Measurements from ENCODE around the gene YRDC. TPM values are rescaled to one million over a fixed set of nuclear protein-coding genes. Genes with fewer than 3 reads are reported as not detected.
A peak's percentile ranks its signal among the peaks of the same experiment; 100 is the strongest.

YRDC gene, protein sequence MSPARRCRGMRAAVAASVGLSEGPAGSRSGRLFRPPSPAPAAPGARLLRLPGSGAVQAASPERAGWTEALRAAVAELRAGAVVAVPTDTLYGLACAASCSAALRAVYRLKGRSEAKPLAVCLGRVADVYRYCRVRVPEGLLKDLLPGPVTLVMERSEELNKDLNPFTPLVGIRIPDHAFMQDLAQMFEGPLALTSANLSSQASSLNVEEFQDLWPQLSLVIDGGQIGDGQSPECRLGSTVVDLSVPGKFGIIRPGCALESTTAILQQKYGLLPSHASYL
- total RNA-seq (2014; rRNA removed; shearing (Covaris generic)), result 86.3 and 89.0 TPM in 2 replicates

- DNase-seq (ENCODE audit: low read depth), result peak; percentile 97
Observed at GRCh38 chr1:37807555-37808368, at the start of gene YRDC, which contains the start of gene C1orf122. YRDC (minus strand) TSS chr1:37808208; CDS start chr1:37808180, 28 bp downstream. C1orf122 (plus strand) TSS chr1:37807790; CDS start chr1:37808405, 615 bp downstream.

DNA sequence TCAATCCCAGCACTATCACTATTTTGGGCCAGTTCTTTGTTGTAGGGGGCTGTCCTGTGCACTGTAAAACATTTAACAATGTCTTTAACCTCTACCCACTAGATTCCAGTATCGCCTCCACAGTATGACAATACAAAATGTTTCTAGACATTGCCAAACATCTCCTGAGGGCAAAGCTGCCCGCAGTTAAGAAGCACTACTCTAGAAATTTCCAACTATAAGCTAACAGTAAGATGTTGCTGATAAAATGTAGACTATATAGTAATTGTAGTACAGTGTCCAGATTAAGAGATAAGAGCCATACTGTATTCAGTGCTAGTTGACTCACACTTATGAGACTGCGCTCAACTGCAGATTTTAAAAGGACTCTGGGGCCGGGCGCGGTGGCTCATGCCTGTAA, 46.4 kb upstream of the YRDC start:
- no peak for DNase-seq (ENCODE audit: low read depth)

GRCh38 chr1:37853157-37853556, 45.1 kb upstream of the YRDC start:
- no peak for DNase-seq (ENCODE audit: low read depth)

DNA sequence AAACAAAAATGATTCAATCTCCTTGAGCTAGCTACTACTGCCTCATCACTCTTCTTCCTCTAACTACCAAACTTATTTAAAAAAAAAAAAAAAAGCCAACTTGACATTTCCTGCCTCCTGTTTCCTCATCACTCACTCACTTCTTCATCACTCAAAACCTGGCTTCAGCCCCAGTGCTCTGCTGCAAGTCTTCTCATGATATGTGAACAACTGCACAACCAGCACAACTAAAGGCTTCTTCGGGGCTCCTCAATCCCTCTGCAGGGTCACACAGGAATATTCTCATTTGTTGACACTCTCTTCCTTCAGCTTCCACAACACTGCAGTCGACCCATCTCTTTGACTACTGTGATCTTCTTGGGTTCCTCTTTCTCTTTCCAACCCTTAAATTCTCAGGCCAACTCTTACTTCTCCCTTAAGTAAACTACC, 43.8 kb upstream of the YRDC start:
- no peak for DNase-seq (ENCODE audit: low read depth)

DNA sequence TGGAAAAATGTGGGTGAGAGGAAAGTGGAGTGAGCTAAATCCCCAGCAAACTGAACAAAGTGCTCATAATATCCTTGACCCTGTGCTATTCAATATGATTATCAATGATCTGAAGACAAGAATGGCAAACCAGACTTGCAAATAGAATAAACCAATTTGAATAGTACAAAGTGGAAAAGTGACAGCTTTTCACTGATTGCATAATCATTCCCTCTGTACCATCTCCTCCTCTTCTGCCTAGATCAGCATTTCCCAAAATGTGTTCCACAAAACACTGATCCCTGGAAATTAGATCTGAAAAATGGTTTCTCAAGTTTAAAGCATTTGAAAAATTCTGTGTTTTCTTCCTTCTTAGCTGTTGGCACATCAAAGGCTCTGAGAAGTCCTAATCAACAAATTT, 43.3 kb upstream of the YRDC start:
- no peak for DNase-seq (ENCODE audit: low read depth)

GRCh38 chr1:37850352-37850955, 42.4 kb upstream of the YRDC start:
- no peak for DNase-seq (ENCODE audit: low read depth)

GRCh38 chr1:37849480-37849879, 41.5 kb upstream of the YRDC start:
- DNase-seq (ENCODE audit: low read depth), result no peak

DNA sequence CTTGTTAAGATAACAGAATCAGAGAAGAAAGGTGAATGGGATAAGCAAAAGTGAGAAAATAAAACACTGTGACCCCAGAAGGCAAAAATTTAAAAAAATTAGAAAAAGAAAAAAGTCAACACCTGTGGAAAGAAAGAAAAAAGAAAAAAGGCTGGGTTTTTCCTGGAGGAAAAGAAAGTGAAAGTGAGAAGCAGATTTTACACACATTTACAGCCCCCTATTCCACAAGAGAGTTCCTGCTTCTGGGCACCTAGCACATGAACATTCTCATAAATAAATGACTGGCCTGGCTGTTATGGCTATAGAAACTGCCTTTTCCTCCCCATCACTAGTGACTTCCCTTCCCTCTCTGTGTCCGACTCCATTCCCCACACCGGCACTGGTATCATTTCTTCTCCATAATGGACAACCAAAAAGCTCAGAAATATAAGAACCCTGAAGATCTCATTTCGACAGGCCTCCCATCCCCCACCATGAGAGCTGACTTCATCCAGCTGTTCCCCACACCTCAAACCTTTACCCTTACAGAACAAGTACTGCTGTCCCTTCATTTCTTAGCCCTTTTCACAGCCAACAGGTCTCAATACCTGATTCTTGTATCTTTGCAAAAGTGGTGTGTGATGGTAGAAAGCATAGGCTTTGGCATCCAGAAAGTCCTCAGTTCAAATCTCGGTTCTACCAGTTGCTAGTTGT, 38.8 kb upstream of the YRDC start:
- no peak for DNase-seq (ENCODE audit: low read depth)

DNA sequence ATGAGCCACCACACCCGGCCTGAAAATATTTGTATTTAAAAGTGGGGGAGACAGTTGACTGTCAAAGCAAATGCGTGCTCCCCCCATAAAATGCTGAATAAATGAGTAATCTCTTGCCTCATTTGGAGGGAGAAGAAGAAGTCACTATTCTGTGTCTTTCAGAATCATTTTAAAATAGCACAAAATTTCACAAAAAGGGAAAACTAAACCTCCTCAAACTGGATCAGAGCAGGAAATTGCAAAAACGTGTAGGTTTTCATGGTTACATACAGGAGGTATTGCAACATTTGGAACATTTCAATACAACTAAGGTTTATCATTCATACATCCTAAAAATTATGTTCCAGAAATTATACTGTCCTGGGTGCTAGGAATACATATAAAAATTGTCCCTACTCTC, 37.8 kb upstream of the YRDC start:
- DNase-seq (ENCODE audit: low read depth), result no peak

GRCh38 chr1:37845049-37845646, 37.1 kb upstream of the YRDC start:
- DNase-seq (ENCODE audit: low read depth), result no peak

DNA sequence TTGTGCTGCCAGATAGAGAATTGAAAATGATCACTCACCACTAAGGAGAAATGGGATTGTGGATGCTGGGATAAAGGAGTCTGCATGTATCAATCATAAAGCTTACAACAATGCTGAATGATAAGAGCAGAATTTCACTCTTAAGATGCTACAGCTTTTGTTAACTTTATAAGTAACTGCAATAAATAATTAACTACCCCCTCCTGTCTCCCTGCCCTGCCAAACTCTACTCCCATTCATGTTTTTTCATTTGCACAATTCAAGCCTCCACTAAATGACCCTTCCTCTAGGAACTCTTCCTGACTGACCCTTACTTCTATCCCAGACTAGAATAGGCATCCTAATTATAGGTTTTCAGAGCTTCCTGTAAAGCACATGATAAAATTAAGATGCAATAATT, 36.5 kb upstream of the YRDC start:
- no peak for DNase-seq (ENCODE audit: low read depth)

DNA sequence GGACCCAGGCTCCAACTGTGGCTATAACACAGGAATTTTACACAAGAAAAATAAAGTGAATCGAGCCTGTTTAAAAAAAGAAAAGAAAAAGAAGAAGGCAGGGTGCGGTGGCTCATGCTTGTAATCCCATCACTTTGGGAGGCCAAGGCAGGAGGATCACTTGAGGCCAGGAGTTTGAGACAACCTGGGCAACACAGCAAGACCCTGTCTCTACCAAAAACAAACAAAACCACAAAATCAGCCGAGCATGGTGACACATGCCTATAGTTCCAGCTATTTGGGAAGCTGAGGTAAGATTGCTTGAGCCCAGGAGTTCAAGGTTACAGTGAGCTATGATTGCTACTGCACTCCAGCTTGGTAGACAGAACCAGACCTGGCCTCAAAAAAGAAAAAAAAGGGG, 33.6 kb upstream of the YRDC start:
- DNase-seq (ENCODE audit: low read depth), result no peak

GRCh38 chr1:37840711-37841110, 32.7 kb upstream of the YRDC start:
- DNase-seq (ENCODE audit: low read depth), result no peak

DNA sequence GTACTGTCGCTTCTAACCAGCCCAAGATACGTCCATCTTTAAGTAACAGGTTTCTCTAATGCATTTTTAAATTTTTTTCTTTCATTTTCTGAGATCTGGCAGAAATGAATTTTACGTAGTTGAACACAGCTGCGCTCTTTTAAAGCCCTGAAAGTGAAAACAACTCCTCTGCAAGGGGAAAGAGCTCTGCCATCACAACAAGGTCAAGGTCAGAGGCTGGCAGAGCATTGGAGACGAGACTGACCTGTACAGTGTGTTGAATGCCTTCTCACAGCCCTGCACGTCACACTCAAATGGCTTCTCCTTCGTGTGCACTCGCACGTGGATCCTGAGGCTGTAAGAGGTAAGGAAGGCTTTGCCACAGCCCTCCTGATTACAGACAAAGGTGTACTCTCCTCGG, 31.7 kb upstream of the YRDC start:
- no peak for DNase-seq (ENCODE audit: low read depth)

DNA sequence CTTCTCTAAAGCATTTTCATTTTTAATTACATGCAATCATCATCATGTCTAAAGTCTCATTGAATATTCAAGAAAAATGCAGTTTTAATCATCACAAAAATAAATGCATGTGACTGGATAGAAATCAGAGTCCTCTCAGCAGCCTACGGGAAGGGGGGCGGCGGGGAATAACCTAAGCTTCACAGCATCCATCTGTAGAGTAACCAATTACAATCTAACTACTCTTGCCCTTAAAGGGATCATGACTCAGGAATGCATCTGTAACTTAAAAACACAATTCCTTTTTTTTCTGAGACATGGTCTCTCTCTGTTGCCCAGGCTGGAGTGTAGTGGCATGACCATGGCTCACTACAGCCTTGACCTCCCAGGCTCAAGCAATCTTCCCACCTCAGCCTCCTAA, 28.8 kb upstream of the YRDC start:
- no peak for DNase-seq (ENCODE audit: low read depth)

GRCh38 chr1:37831809-37832208, 23.8 kb upstream of the YRDC start:
- DNase-seq (ENCODE audit: low read depth), result no peak

DNA sequence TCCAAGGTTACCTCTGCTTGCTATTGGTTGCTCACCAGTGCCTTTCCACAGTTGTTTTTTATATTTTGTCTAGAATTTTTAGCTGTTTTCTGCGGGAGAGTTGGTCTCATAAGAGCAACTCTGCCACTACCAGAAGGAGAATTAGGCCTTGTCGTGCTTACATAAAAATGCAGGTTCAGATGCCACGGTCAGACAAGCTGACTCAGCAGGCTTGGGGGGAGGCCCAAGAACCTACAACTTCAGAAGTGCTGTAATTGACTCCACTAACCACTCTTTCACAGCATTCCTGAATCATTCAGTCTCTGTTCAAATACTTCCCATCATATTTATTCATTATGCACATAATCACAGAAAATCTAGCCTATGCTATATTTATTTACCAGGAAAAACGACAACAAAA, 23.1 kb upstream of the YRDC start:
- no peak for DNase-seq (ENCODE audit: low read depth)

GRCh38 chr1:37828410-37829074, 20.5 kb upstream of the YRDC start:
- no peak for DNase-seq (ENCODE audit: low read depth)

DNA sequence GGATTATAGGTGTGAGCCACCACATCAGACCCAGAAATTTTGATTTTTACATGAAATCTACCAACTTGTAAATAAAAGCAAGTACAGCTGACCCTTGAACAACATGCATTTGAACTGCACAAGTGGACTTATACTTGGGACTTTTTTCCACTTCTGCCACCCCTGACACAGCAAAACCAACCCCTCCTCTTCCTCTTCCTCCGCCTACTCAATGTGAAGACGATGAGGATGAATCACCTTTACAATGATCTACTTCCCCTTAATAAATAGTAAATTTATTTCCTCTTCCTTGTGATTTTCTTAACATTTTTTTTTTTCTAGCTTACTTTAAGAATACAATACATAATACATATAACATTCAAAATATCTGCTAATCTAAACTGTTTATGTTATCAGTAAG, 17.5 kb upstream of the YRDC start:
- no peak for DNase-seq (ENCODE audit: low read depth)

DNA sequence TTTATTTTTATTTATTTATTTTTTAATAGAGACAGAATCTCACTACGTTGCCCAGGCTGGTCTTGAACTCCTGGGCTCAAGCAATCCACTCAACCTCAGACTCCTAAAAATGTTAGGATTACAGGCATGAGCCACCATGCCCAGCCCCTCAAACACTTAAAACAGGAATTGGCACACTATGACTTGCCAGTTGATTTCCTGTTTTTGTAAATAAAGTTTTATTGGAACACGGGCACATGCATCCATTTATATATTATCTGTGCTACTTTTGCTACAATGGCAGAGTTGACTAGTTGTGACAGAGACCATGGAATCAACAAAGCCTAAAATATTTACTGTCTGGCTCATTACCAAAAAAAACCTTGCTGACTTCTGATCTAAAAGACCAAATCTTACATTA, 16.0 kb upstream of the YRDC start:
- no peak for DNase-seq (ENCODE audit: low read depth)
